ENCODE measurements around the gene MTCL1. TPM values are rescaled to one million over a fixed set of nuclear protein-coding genes. Genes with fewer than 3 reads are reported as not detected.

Gene MTCL1
- total and polyA plus RNA-seq, 2 of the 8 experiments (the other 6 are each of a cell fraction or from before 2014, with no cell fraction given) = 16.6 to 60.8 TPM

DNA sequence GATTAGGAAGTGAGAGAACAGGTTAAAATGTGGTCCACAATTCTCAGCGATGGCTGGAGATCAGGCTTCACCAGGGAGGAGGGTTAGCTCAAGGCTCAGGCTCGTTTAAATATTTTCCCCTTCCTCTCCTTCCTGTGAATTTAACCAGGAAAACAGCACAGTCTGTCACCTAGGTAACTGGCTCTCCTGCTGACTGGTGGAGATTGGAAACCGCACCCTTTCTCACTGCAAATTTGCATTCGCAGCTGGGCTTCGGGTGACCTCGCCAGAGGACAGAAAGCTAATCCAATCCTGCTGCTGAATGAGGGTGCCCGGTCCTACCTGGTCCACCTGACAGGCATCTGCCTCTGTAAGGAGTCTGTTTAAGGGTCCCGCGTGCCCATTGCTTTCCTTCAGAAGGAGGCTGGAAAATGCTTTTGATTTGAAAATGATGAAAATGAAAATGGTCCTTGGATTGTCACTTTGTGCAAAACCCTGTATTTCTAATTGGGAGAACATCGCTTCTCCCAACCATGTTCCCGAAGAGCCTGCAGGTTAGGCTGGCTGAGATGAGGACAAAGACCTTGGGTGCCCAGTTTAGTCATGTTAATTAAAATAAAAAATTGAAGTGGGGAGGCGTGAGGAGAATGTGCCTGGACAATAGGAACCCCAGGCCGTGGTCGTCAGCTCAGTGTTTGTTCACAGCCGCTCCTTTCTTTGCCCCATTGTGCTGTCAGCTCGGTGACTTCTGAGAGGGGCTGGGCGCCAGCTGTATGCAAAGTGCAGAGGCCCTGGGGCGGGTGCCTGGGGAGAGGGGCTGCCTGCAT lies 43.4 kb upstream of the MTCL1 start (continued):
- TF ChIP-seq, protein P1, sequence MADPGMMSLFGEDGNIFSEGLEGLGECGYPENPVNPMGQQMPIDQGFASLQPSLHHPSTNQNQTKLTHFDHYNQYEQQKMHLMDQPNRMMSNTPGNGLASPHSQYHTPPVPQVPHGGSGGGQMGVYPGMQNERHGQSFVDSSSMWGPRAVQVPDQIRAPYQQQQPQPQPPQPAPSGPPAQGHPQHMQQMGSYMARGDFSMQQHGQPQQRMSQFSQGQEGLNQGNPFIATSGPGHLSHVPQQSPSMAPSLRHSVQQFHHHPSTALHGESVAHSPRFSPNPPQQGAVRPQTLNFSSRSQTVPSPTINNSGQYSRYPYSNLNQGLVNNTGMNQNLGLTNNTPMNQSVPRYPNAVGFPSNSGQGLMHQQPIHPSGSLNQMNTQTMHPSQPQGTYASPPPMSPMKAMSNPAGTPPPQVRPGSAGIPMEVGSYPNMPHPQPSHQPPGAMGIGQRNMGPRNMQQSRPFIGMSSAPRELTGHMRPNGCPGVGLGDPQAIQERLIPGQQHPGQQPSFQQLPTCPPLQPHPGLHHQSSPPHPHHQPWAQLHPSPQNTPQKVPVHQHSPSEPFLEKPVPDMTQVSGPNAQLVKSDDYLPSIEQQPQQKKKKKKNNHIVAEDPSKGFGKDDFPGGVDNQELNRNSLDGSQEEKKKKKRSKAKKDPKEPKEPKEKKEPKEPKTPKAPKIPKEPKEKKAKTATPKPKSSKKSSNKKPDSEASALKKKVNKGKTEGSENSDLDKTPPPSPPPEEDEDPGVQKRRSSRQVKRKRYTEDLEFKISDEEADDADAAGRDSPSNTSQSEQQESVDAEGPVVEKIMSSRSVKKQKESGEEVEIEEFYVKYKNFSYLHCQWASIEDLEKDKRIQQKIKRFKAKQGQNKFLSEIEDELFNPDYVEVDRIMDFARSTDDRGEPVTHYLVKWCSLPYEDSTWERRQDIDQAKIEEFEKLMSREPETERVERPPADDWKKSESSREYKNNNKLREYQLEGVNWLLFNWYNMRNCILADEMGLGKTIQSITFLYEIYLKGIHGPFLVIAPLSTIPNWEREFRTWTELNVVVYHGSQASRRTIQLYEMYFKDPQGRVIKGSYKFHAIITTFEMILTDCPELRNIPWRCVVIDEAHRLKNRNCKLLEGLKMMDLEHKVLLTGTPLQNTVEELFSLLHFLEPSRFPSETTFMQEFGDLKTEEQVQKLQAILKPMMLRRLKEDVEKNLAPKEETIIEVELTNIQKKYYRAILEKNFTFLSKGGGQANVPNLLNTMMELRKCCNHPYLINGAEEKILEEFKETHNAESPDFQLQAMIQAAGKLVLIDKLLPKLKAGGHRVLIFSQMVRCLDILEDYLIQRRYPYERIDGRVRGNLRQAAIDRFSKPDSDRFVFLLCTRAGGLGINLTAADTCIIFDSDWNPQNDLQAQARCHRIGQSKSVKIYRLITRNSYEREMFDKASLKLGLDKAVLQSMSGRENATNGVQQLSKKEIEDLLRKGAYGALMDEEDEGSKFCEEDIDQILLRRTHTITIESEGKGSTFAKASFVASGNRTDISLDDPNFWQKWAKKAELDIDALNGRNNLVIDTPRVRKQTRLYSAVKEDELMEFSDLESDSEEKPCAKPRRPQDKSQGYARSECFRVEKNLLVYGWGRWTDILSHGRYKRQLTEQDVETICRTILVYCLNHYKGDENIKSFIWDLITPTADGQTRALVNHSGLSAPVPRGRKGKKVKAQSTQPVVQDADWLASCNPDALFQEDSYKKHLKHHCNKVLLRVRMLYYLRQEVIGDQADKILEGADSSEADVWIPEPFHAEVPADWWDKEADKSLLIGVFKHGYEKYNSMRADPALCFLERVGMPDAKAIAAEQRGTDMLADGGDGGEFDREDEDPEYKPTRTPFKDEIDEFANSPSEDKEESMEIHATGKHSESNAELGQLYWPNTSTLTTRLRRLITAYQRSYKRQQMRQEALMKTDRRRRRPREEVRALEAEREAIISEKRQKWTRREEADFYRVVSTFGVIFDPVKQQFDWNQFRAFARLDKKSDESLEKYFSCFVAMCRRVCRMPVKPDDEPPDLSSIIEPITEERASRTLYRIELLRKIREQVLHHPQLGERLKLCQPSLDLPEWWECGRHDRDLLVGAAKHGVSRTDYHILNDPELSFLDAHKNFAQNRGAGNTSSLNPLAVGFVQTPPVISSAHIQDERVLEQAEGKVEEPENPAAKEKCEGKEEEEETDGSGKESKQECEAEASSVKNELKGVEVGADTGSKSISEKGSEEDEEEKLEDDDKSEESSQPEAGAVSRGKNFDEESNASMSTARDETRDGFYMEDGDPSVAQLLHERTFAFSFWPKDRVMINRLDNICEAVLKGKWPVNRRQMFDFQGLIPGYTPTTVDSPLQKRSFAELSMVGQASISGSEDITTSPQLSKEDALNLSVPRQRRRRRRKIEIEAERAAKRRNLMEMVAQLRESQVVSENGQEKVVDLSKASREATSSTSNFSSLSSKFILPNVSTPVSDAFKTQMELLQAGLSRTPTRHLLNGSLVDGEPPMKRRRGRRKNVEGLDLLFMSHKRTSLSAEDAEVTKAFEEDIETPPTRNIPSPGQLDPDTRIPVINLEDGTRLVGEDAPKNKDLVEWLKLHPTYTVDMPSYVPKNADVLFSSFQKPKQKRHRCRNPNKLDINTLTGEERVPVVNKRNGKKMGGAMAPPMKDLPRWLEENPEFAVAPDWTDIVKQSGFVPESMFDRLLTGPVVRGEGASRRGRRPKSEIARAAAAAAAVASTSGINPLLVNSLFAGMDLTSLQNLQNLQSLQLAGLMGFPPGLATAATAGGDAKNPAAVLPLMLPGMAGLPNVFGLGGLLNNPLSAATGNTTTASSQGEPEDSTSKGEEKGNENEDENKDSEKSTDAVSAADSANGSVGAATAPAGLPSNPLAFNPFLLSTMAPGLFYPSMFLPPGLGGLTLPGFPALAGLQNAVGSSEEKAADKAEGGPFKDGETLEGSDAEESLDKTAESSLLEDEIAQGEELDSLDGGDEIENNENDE (IDR thresholded peaks at IDR 0.05; ENCODE audit: insufficient replicate concordance, low read length) = no peak
- TF ChIP-seq FOSL1 (IDR thresholded peaks at IDR 0.05; ENCODE audit: insufficient read depth, low read depth, low read length) = no peak
- TF ChIP-seq SIX5 (IDR thresholded peaks at IDR 0.05; ENCODE audit: low read depth, low read length) = no peak
- no peak for TF ChIP-seq SIRT6 (IDR thresholded peaks at IDR 0.05; ENCODE audit: low read length)
- peak; percentile 85 for TF ChIP-seq NANOG (IDR thresholded peaks at IDR 0.05; ENCODE audit: insufficient read depth, low read depth, low read length, poor library complexity, severe bottlenecking)
- no peak for TF ChIP-seq CHD2 (IDR thresholded peaks at IDR 0.05; ENCODE audit: low read length)
- no peak for TF ChIP-seq TEAD4 (IDR thresholded peaks at IDR 0.05; ENCODE audit: low read depth, low read length)
- TF ChIP-seq, protein P2, sequence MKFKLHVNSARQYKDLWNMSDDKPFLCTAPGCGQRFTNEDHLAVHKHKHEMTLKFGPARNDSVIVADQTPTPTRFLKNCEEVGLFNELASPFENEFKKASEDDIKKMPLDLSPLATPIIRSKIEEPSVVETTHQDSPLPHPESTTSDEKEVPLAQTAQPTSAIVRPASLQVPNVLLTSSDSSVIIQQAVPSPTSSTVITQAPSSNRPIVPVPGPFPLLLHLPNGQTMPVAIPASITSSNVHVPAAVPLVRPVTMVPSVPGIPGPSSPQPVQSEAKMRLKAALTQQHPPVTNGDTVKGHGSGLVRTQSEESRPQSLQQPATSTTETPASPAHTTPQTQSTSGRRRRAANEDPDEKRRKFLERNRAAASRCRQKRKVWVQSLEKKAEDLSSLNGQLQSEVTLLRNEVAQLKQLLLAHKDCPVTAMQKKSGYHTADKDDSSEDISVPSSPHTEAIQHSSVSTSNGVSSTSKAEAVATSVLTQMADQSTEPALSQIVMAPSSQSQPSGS (IDR thresholded peaks at IDR 0.05; ENCODE audit: low read length) = no peak
- no peak for TF ChIP-seq SP4 (IDR thresholded peaks at IDR 0.05; ENCODE audit: low read length)
